ENCODE results near the gene TMEM19.

The TMEM19 gene

GRCh38 chr12:71665090-71665463 is 20.8 kb upstream of the TMEM19 start:
- TF ChIP-seq CTCF (conservative IDR thresholded peaks at IDR 0.05): no peak
- H3K27ac ChIP-seq: peak overlapping the region; percentile 96

- H3K27ac ChIP-seq: peak overlapping the region; percentile 96
- TF ChIP-seq CTCF (conservative IDR thresholded peaks at IDR 0.05): no peak
Measured at GRCh38 chr12:71666259-71666658, 19.6 kb upstream of the TMEM19 start.

- TF ChIP-seq CTCF (conservative IDR thresholded peaks at IDR 0.05): no peak
- H3K27ac ChIP-seq: no peak overlapping the region; the same call in 1 of the 2 replicates
Measured at GRCh38 chr12:71671311-71671710, 14.6 kb upstream of the TMEM19 start.

- H3K27ac ChIP-seq: peak overlapping the region; percentile 39
- TF ChIP-seq CTCF (conservative IDR thresholded peaks at IDR 0.05): no peak
Measured at GRCh38 chr12:71671816-71672215, 14.1 kb upstream of the TMEM19 start.

GRCh38 chr12:71682466-71682865 is 3.4 kb upstream of the TMEM19 start:
- H3K27ac ChIP-seq: no peak overlapping the region
- no peak for TF ChIP-seq CTCF (conservative IDR thresholded peaks at IDR 0.05)

- no peak for TF ChIP-seq CTCF (conservative IDR thresholded peaks at IDR 0.05)
- no peak overlapping the region for H3K27ac ChIP-seq
Measured at GRCh38 chr12:71683633-71684032, 2.2 kb upstream of the TMEM19 start.

GRCh38 chr12:71684081-71684480 is 1.8 kb upstream of the TMEM19 start:
- no peak for TF ChIP-seq CTCF (conservative IDR thresholded peaks at IDR 0.05)
- no peak overlapping the region for H3K27ac ChIP-seq
